Spleen (tissue), 7 donors: ENCODE measurements around the gene LYRM7.

ENCODE experiments used
- POLR2A ChIP-seq, 3 donors: fragments of 450-650 bp; IDR thresholded peaks; one replicate each; pipeline ENCODE4 v1.5.1; 2017; ENCODE audit warnings: antibody characterized with exemption in 3 of 3, mild to moderate bottlenecking in 1 of 3
- TF ChIP-seq, protein P1 (sequence below), 11 experiments: fragments of 200-600 bp in 7 of 11; fragments of 450-650 bp in 4 of 11; sonication (generic) in 4 of 11; IDR thresholded peaks in 8 of 11; conservative IDR thresholded peaks in 3 of 11; 1 replicate in 7 of 11; 2 replicates in 4 of 11; pipeline versions ENCODE4 v1.4.0 to v1.8.0; 2016 to 2021; ENCODE audit warnings: antibody characterized with exemption in 11 of 11, inconsistent platforms in 4 of 11, mild to moderate bottlenecking in 1 of 11
- donor health status: DM: no; HTN: no; CAD: no; lungs with moderate emphysema.
- donor health status: DM: no; HTN: no; CAD: no.
- donor health status: DM: no; HTN: no; CAD: no.

DNA sequence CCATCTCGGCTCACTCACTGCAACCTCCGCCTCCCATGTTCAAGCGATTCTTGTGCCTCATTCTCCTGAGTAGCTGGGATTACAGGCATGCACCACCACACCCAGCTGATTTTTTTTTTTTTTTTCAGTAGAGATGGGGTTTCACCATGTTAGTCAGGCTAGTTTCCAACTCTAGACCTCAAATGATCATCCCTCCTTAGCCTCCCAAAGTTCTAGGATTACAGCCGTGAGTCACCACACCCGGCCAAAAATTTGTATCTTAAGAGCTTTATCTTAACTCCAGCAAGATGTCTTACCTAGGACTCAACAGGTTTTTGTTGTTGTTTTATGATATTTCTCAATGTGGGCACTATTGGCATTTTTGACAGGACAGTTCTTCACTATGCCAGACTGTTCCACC, 27.9 kb downstream of the LYRM7 start:
- TF ChIP-seq, protein P1, sequence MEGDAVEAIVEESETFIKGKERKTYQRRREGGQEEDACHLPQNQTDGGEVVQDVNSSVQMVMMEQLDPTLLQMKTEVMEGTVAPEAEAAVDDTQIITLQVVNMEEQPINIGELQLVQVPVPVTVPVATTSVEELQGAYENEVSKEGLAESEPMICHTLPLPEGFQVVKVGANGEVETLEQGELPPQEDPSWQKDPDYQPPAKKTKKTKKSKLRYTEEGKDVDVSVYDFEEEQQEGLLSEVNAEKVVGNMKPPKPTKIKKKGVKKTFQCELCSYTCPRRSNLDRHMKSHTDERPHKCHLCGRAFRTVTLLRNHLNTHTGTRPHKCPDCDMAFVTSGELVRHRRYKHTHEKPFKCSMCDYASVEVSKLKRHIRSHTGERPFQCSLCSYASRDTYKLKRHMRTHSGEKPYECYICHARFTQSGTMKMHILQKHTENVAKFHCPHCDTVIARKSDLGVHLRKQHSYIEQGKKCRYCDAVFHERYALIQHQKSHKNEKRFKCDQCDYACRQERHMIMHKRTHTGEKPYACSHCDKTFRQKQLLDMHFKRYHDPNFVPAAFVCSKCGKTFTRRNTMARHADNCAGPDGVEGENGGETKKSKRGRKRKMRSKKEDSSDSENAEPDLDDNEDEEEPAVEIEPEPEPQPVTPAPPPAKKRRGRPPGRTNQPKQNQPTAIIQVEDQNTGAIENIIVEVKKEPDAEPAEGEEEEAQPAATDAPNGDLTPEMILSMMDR (IDR thresholded peaks at IDR 0.05 in 8 of 11, conservative IDR thresholded peaks at IDR 0.05 in 3 of 11), result no peak
- no peak for TF ChIP-seq POLR2A (IDR thresholded peaks at IDR 0.05)
